ENCODE results near the gene LRCH1. TPM values are rescaled to one million over a fixed set of nuclear protein-coding genes. Genes with fewer than 3 reads are reported as not detected.
"Not testable (repeated sequence)": the region's sequence is repeated elsewhere in the genome, so short reads cannot be mapped to it uniquely, and the experiment has no call there.

Gene LRCH1
- total RNA-seq, 1 donor from 2014 or later = 6.0 TPM

- ATAC-seq = no peak
- no peak for DNase-seq (ENCODE audit: low spot score)
These were observed 190.2 kb downstream of the LRCH1 start for GRCh38 chr13:46743191-46743590.

GRCh38 chr13:46745062-46745461 is 192.1 kb downstream of the LRCH1 start:
- ATAC-seq (no peak), DNase-seq (ENCODE audit: low spot score) (no peak)

DNA sequence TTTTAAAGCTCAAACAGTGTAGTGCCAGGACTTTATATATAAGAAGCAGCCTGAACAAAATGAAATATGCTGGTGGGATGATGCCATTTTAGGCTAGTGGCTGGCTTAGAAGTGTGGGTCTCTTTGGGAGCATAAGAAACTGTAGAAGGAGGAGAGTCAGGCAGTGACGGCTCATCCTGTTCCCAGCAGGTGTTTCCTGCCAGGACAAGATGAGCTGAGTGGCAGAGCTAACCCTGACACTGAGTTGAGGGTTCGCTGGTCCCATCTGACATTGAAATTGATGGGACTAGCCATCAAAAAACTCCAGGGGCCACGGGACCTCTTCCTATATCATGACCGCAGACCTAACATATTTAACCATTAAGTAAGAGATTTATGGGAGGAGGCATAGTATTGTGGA is 192.7 kb downstream of the LRCH1 start:
- ATAC-seq = no peak

DNA sequence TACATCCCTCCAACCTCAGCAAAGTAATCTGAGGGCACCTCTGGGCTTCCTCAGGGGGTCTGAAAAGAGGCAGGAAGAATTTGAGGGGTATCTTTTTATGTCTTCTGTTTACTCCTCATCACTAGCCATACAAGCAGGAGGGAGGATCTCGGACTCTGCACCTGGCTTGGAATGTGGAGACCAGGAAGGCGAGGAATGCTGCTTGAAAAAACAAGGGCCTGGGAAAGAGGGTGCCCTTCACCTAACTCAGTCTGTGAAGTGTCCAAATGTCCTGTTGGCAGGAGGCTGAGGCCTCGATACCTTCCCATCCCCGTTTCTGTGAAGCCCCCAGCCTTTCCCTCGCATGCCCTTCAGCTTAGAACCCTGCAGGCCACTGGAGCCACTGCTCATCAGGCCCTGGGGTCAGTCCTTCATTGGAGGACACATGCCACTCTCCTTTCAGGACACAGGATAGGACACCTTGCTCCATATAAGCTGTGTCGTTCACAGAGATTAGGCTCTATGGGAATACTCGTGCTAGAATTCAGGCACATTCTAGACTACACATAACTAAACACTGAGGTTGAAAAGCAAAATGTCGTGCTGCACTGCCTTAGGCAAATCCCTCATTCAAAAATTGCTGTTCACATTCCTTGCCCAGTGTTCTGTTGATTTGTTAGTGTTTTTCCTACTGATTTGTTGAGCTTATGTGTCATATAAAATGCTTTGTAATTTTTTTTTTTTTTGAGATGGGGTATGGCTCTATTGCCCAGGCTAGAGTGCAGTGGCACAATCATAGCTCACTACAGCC is 194.3 kb downstream of the LRCH1 start:
- ATAC-seq (no peak), DNase-seq (ENCODE audit: low spot score) (no peak)

More for the DNA sequence above, 192.7 kb downstream of the LRCH1 start:
- no peak for DNase-seq (ENCODE audit: low spot score)

- no peak for DNase-seq (ENCODE audit: low spot score)
- no peak for ATAC-seq
These were observed 195.3 kb downstream of the LRCH1 start for GRCh38 chr13:46748300-46748699.

DNA sequence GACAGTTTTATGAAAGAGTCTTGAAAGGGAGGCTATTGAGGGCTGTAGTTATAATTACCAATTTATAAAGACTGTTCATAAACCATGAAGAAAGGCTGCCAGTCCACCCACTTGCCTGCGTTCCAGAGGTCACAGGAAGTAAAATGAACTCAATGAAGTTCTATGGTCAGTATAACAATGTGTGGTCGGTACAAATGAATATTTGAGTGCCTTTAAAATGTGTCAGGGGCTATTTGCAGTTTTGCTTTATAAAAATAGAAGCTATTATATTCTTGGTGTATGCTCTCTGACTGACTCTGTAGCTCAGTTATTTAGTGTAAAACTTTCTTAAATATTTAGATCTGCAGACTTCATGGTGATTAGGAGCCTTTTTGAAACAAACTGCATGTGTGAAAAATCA is 197.0 kb downstream of the LRCH1 start:
- ATAC-seq = no peak
- no peak for DNase-seq (ENCODE audit: low spot score)

GRCh38 chr13:46751811-46752635 is 199.1 kb downstream of the LRCH1 start:
- DNase-seq (ENCODE audit: low spot score) (no peak), ATAC-seq (no peak)

DNA sequence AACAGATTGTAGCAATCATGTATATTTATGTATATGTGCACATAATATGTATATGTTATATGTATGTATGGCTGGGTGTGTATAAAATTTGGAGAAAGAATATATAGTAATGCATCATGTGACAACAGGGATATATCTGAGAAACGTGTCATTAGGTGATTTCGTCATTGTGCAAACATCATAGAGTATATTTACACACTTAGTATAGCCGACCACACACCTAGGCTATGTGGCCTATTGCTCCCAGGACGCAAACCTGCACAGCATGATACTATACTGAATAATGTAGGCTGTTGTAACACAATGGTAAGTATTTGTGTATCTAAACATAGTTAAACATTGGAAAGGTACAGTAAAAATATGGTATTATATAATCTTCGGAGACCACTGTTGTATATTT is 200.2 kb downstream of the LRCH1 start:
- ATAC-seq (no peak), DNase-seq (ENCODE audit: low spot score) (no peak)

GRCh38 chr13:46753917-46754316 is 200.9 kb downstream of the LRCH1 start:
- DNase-seq (ENCODE audit: low spot score) = no peak

DNA sequence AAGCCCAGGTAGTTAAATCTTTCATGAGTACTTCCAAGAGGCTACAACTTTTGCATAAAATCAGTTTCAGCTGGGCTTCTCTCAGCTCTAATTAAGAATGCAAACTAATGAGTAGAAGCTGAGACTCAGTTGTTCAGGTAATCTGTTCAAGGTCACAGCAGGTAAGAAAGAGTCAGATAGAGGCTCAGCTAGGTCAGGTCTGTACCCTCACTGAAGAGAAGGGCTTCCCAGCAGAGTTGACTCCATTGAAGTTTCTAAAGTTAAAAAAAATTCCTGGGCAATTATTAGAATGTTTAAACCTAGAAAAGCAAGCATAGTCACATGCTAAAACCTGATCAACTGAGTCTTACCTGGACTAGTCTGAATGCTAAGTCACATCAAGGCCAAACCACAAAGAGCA is 201.8 kb downstream of the LRCH1 start:
- no peak for ATAC-seq
- no peak for DNase-seq (ENCODE audit: low spot score)

More at GRCh38 chr13:46753917-46754316, 200.9 kb downstream of the LRCH1 start:
- no peak for ATAC-seq

GRCh38 chr13:46755508-46755907 is 202.5 kb downstream of the LRCH1 start:
- ATAC-seq = not testable (repeated sequence)

GRCh38 chr13:46756977-46757376 is 204.0 kb downstream of the LRCH1 start:
- no peak for ATAC-seq

More at GRCh38 chr13:46755508-46755907, 202.5 kb downstream of the LRCH1 start:
- DNase-seq (ENCODE audit: low spot score) = not testable (repeated sequence)

GRCh38 chr13:46757640-46758039 is 204.7 kb downstream of the LRCH1 start:
- ATAC-seq (no peak), DNase-seq (ENCODE audit: low spot score) (no peak)

More at GRCh38 chr13:46756977-46757376, 204.0 kb downstream of the LRCH1 start:
- DNase-seq (ENCODE audit: low spot score) = no peak

DNA sequence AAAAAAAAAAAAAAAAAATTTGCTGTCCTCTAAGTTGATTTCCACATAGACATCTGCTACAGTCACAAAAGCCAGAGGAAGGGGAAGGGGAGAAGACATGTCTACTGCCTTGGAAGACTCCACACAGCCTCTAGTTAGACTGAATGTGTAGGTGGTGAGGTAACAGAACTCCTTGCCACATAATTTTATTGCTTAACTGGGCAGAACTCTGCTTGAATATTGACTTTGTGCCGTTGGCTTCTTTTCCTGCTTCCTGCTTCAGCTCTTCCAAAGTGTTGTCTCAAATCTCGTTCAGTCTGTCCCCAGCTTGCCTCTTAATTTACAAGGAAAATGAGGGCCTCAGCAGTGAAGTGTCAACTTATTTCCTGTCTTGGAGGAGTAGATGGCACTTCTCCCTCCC is 206.9 kb downstream of the LRCH1 start:
- DNase-seq (ENCODE audit: low spot score) (no peak), ATAC-seq (peak; percentile 87)

GRCh38 chr13:46761174-46761573 is 208.2 kb downstream of the LRCH1 start:
- ATAC-seq (no peak), DNase-seq (ENCODE audit: low spot score) (no peak)

- ATAC-seq (peak; percentile 73), DNase-seq (ENCODE audit: low spot score) (peak; percentile 57)
These were observed 208.9 kb downstream of the LRCH1 start for GRCh38 chr13:46761866-46762265.

DNA sequence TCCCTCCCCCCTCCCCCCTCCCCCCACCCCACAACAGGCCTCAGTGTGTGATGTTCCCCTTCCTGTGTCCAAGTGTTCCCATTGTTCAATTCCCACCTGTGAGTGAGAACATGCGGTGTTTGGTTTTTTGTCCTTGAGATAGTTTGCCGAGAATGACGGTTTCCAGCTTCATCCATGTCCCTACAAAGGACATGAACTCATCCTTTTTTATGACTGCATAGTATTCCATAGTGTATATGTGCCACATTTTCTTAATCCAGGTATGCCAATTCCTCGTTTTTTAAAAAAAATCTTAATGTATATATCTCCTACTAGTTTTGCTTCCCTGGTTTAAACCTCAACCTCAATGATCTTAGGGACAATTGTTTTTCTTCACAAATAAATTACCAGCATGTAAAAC is 217.0 kb downstream of the LRCH1 start:
- not testable (repeated sequence) for ATAC-seq; DNase-seq (ENCODE audit: low spot score)

- no peak for ATAC-seq
- no peak for DNase-seq (ENCODE audit: low spot score)
These were observed 218.7 kb downstream of the LRCH1 start for GRCh38 chr13:46771693-46772092.

- no peak for ATAC-seq
- DNase-seq (ENCODE audit: low spot score) = no peak
These were observed 220.6 kb downstream of the LRCH1 start for GRCh38 chr13:46773541-46773940.

GRCh38 chr13:46775385-46776107 is 222.6 kb downstream of the LRCH1 start:
- no peak for DNase-seq (ENCODE audit: low spot score)
- no peak for ATAC-seq

GRCh38 chr13:46778095-46778494 is 225.1 kb downstream of the LRCH1 start:
- ATAC-seq = no peak
- no peak for DNase-seq (ENCODE audit: low spot score)
